Measurements from ENCODE around the gene INO80. TPM values are rescaled to one million over a fixed set of nuclear protein-coding genes. Genes with fewer than 3 reads are reported as not detected.

INO80 gene
- total and polyA plus RNA-seq, 2 donors (not counting 3 experiments of a cell fraction or from before 2014, with no cell fraction given) = 5.7 to 29.1 TPM

DNA sequence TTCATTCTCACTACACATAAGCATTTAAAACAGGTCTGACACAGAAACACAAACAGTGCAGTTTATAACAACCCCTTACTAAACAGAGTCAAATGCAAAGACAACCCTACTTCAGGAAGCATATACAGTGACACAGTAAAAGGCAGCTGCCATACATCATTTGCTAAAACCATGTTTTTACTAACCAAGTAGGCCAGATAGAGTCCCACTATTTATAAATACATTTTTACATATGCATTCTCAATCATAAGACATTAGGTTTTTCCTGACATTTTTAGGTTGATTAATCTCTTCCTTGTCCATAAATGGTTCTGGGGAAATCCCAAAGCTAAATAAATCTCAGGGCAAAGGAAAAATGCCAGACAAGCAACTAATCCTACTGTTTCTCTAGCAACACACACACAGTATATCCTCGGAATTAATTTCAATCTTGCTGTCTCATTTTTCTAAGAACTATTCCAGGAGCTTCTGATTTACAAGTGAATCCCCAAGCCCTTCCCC is 123.8 kb downstream of the INO80 start:
- no peak for FAIRE-seq
- Histone ChIP-seq H3K79me2 (ENCODE audit: control insufficient read depth, insufficient read depth, low read length) (no peaks in the 10 kb centered on the region), H3K27me3 (ENCODE audit: control insufficient read depth in 2 of 2, insufficient read depth in 2 of 2, low read length in 2 of 2) (no peaks in the 10 kb centered on the region), H3K36me3 (ENCODE audit: control insufficient read depth in 2 of 2, extremely low read depth in 1 of 2, insufficient read depth in 2 of 2, low read length in 2 of 2) (peaks cover 6 to 12% of the 10 kb centered on the region in 2 experiments), H3K4me3 (replicated peaks in 1 of 3; ENCODE audit: insufficient read depth in 1 of 3, low read depth in 1 of 3, low read length in 3 of 3) (no peak overlapping the region), H3K9me3 (replicated peaks; ENCODE audit: control insufficient read depth, insufficient read depth, low read length) (no peaks in the 10 kb centered on the region), H3K27ac (ENCODE audit: insufficient read depth, low read depth, low read length) (no peak overlapping the region), H2AFZ (ENCODE audit: low read depth, low read length) (no peak overlapping the region), H3K9me1 (replicated peaks; ENCODE audit: control insufficient read depth, extremely low read depth, insufficient read depth, low read length) (no peaks in the 10 kb centered on the region), H3K4me2 (ENCODE audit: insufficient read depth, low read length) (no peak overlapping the region), H3K4me1 (ENCODE audit: control insufficient read depth, extremely low read depth, insufficient read depth, low read length) (no peaks in the 10 kb centered on the region), H4K20me1 (replicated peaks; ENCODE audit: control insufficient read depth, extremely low read depth, insufficient read depth, low read length) (no peaks in the 10 kb centered on the region), H3K9ac (replicated peaks; ENCODE audit: extremely low read depth, insufficient read depth, low read length) (no peak overlapping the region)
- ChIA-PET CTCF (interaction anchor here (1.0 to 2.8 kb wide), 5 partner anchors 10 to 94 kb away, joined by 3 to 11 read pairs (median 4); no protein-coding TSS in a partner anchor), POLR2A (no interaction called here)
- dilution Hi-C loops (cut with MboI; ENCODE audit: extremely low pct_ligation_motif_present, low sequenced_read_pairs) = no loop called here
- intact Hi-C loops (cut with micrococcal nuclease) = no loop called here
- BruUV-seq (replicated peaks) = no TSS peak
- no peak for TF ChIP-seq EZH2 (IDR thresholded peaks at IDR 0.05; ENCODE audit: borderline replicate concordance, low read depth, low read length, severe bottlenecking)
- TF ChIP-seq, protein P1, sequence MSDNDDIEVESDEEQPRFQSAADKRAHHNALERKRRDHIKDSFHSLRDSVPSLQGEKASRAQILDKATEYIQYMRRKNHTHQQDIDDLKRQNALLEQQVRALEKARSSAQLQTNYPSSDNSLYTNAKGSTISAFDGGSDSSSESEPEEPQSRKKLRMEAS (IDR thresholded peaks at IDR 0.05; ENCODE audit: insufficient read depth, insufficient read length) = no peak
- TF ChIP-seq POLR2A (IDR thresholded peaks at IDR 0.05; ENCODE audit: low read depth, low read length) = no peak
- TF ChIP-seq FOS (IDR thresholded peaks at IDR 0.05; ENCODE audit: borderline replicate concordance, insufficient read depth, low read length) = no peak
- TF ChIP-seq, protein P2, sequence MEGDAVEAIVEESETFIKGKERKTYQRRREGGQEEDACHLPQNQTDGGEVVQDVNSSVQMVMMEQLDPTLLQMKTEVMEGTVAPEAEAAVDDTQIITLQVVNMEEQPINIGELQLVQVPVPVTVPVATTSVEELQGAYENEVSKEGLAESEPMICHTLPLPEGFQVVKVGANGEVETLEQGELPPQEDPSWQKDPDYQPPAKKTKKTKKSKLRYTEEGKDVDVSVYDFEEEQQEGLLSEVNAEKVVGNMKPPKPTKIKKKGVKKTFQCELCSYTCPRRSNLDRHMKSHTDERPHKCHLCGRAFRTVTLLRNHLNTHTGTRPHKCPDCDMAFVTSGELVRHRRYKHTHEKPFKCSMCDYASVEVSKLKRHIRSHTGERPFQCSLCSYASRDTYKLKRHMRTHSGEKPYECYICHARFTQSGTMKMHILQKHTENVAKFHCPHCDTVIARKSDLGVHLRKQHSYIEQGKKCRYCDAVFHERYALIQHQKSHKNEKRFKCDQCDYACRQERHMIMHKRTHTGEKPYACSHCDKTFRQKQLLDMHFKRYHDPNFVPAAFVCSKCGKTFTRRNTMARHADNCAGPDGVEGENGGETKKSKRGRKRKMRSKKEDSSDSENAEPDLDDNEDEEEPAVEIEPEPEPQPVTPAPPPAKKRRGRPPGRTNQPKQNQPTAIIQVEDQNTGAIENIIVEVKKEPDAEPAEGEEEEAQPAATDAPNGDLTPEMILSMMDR (IDR thresholded peaks at IDR 0.05; ENCODE audit: extremely low read depth in 1 of 2, insufficient read depth in 1 of 2, low read depth in 1 of 2, low read length in 2 of 2) = no peak
- TF ChIP-seq JUN (IDR thresholded peaks at IDR 0.05; ENCODE audit: borderline replicate concordance, insufficient read depth, insufficient read length, low read depth) = no peak
- TF ChIP-seq POLR2AphosphoS5 (IDR thresholded peaks at IDR 0.05; ENCODE audit: insufficient read depth, low read depth, low read length) = no peak
- TF ChIP-seq MYC (IDR thresholded peaks at IDR 0.05; ENCODE audit: low read depth, low read length) = no peak
- TF ChIP-seq GATA2 (IDR thresholded peaks at IDR 0.05; ENCODE audit: insufficient read depth, insufficient read length, low read depth, low read length) = no peak
- DNase-seq (ENCODE audit: low read depth, low spot score) = no peak

All from endothelial cell of umbilical vein (primary cell).